Spleen (tissue), 7 donors: Measurements from ENCODE around the gene DHRS2.

Source experiments
- CTCF ChIP-seq, 11 experiments: fragments of 200-600 bp in 7 of 11; fragments of 450-650 bp in 4 of 11; sonication (generic) in 4 of 11; IDR thresholded peaks in 8 of 11; conservative IDR thresholded peaks in 3 of 11; 1 replicate in 7 of 11; 2 replicates in 4 of 11; pipeline versions ENCODE4 v1.4.0 to v1.8.0; 2016 to 2021; ENCODE audit warnings: antibody characterized with exemption in 11 of 11, inconsistent platforms in 4 of 11, mild to moderate bottlenecking in 1 of 11
- POLR2AphosphoS5 ChIP-seq, 3 donors: sonication (generic); formaldehyde crosslinking; IDR thresholded peaks; one replicate each; pipeline ENCODE4 v1.5.1; 2017; ENCODE audit warnings: antibody characterized with exemption in 3 of 3
- donor health status: DM: no; HTN: no; CAD: no; lungs with moderate emphysema.
- donor health status: DM: no; HTN: no; CAD: no.
- donor health status: DM: no; HTN: no; CAD: no.

DNA sequence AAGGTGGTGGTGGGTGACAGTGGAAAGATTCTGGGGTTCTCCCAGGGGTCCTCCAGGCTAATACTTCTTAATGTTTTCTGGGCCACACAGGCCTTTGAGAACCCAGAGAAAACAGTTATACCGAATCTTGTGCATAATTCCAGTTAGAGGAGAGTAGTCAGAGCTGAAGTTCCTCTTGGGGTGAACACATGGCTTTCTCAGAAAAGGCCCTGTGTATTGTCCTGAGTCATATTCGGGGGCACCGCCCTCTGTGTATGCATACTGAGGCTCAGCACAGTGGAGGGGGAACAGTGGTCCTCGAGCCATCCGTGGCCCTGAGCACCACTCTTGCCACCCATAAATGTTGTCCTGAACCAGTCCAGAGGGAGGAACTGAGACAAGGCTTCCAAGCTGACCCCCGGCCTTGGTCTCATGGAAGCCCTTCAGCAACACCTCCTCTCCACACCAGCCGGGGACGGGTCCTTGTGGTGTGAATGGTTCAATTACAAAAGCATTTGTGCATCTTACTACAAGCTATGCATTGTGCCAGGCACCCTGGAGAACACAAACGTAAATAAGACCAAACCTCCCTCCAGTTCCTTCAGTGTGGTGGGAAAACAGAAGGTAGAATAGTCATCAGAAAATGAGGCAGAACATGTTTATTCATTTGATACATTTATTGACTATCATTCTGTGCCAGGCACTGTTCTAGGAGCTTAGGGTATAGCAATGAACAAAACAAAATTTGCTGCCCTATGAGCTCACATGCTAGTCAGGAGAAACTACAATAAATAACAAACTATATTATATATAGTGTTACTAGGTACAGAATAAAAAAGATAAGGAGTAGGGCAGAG lies 9.9 kb downstream of the DHRS2 start:
- TF ChIP-seq CTCF (IDR thresholded peaks at IDR 0.05 in 8 of 11, conservative IDR thresholded peaks at IDR 0.05 in 3 of 11), result no peak
- no peak for TF ChIP-seq POLR2AphosphoS5 (IDR thresholded peaks at IDR 0.05)
